ENCODE measurements around the gene TOPAZ1. TPM values are rescaled to one million over a fixed set of nuclear protein-coding genes. Genes with fewer than 3 reads are reported as not detected.

The TOPAZ1 gene
- total and polyA plus RNA-seq, 9 of the 15 experiments (the other 6 are each of a cell fraction or from before 2014, with no cell fraction given): 0.01 TPM; not detected in 8

DNA sequence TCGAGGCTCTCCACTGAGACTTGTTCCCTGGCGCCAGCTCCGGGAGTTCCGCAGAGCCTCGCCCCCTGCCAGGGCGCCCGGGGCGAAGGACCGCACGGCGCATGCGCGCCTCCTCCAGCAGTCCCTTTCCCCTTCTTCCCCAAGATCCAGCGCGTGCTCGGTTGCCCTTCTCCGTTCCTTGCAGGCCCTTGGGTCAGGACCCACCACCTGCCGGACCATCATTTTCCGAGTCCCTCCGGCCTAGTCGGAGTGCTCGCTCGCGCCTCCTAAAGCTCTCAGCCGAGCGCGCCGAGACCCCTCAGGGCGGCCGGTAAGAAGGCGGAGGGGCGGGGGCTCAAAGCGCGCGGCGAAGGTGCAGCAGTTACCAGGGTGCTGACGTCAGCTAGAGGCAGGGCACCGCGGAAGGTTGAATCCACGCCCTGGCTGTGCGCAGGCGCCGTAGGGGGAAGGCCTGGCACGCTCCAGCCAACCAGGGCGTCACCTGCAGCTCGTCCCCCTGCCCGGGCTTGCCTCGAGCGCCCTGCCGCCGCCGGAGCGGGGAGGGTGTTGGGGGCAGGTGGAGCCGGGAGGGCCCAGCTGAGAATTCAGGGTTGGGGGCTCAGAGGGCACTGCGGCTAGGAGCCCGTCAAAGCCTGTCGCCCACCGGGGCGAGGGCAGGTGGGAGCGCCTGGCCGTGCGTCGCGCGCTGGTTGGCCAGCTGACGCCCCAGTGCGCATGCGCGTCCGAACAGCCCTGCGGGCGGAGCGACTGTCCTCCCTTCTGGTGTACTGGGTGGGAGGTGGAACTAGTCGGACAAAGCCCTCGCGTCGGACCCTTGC lies 96.5 kb downstream of the TOPAZ1 start, which contains the start of gene TCAIM (continued):
- TF ChIP-seq FOXM1 (IDR thresholded peaks at IDR 0.05; ENCODE audit: low read depth): no peak
- TF ChIP-seq FOXM1 (CRISPR knock-in tag; IDR thresholded peaks at IDR 0.05; ENCODE audit: low read depth): peak; percentile 80; the same call in 1 of the 2 replicates
- TF ChIP-seq CTBP1 (IDR thresholded peaks at IDR 0.05; ENCODE audit: borderline replicate concordance): peak; percentile 98
- peak; percentile 58 for TF ChIP-seq PML (IDR thresholded peaks at IDR 0.05; ENCODE audit: low read length)
- TF ChIP-seq KDM2B (CRISPR knock-in tag; IDR thresholded peaks at IDR 0.05): no peak
- TF ChIP-seq SMAD3 (CRISPR knock-in tag; conservative IDR thresholded peaks at IDR 0.05): peak; percentile 73; the same call in 1 of the 2 replicates
- TF ChIP-seq POLR2AphosphoS5 (IDR thresholded peaks at IDR 0.05; ENCODE audit: control insufficient read depth, insufficient read depth, low read depth, low read length): peak; percentile 83
- peak; percentile 86 for TF ChIP-seq RNF2 (IDR thresholded peaks at IDR 0.05)
- no peak; the same call in 1 of the 2 replicates for TF ChIP-seq ETV1 (tag; conservative IDR thresholded peaks at IDR 0.05; ENCODE audit: low read depth)
- peak; percentile 82 for TF ChIP-seq NBN (IDR thresholded peaks at IDR 0.05; ENCODE audit: low read depth)
- TF ChIP-seq TRIM24 (IDR thresholded peaks at IDR 0.05): 0 out of 4 replicates have a peak, but pooled peaks of 1 of the 2 experiments have one; percentile 36
- TF ChIP-seq SMARCB1 (IDR thresholded peaks at IDR 0.05; ENCODE audit: insufficient read length, low read depth): peak; percentile 56
- TF ChIP-seq U2AF1 (optimal IDR thresholded peaks at IDR 0.05; ENCODE audit: low read depth, low read length): peak; percentile 42
- peak; percentile 18 to 91; a peak in 2 of 4 replicates for TF ChIP-seq TEAD1 (CRISPR knock-in tag; IDR thresholded peaks at IDR 0.05)
- TF ChIP-seq, protein P1, sequence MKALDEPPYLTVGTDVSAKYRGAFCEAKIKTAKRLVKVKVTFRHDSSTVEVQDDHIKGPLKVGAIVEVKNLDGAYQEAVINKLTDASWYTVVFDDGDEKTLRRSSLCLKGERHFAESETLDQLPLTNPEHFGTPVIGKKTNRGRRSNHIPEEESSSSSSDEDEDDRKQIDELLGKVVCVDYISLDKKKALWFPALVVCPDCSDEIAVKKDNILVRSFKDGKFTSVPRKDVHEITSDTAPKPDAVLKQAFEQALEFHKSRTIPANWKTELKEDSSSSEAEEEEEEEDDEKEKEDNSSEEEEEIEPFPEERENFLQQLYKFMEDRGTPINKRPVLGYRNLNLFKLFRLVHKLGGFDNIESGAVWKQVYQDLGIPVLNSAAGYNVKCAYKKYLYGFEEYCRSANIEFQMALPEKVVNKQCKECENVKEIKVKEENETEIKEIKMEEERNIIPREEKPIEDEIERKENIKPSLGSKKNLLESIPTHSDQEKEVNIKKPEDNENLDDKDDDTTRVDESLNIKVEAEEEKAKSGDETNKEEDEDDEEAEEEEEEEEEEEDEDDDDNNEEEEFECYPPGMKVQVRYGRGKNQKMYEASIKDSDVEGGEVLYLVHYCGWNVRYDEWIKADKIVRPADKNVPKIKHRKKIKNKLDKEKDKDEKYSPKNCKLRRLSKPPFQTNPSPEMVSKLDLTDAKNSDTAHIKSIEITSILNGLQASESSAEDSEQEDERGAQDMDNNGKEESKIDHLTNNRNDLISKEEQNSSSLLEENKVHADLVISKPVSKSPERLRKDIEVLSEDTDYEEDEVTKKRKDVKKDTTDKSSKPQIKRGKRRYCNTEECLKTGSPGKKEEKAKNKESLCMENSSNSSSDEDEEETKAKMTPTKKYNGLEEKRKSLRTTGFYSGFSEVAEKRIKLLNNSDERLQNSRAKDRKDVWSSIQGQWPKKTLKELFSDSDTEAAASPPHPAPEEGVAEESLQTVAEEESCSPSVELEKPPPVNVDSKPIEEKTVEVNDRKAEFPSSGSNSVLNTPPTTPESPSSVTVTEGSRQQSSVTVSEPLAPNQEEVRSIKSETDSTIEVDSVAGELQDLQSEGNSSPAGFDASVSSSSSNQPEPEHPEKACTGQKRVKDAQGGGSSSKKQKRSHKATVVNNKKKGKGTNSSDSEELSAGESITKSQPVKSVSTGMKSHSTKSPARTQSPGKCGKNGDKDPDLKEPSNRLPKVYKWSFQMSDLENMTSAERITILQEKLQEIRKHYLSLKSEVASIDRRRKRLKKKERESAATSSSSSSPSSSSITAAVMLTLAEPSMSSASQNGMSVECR (CRISPR knock-in tag; IDR thresholded peaks at IDR 0.05): peak; percentile 86; the same call in 1 of the 2 replicates
- TF ChIP-seq ZNF175 (CRISPR knock-in tag; IDR thresholded peaks at IDR 0.05; ENCODE audit: low read depth): peak; percentile 50; the same call in 1 of the 2 replicates
- TF ChIP-seq RBBP5 (IDR thresholded peaks at IDR 0.05; ENCODE audit: borderline replicate concordance, insufficient read depth, low read length, poor library complexity, severe bottlenecking): peak; percentile 95
- TF ChIP-seq HDAC2 (IDR thresholded peaks at IDR 0.05): peak; percentile 84; the same call in 1 of the 2 replicates
- TF ChIP-seq, protein P2, sequence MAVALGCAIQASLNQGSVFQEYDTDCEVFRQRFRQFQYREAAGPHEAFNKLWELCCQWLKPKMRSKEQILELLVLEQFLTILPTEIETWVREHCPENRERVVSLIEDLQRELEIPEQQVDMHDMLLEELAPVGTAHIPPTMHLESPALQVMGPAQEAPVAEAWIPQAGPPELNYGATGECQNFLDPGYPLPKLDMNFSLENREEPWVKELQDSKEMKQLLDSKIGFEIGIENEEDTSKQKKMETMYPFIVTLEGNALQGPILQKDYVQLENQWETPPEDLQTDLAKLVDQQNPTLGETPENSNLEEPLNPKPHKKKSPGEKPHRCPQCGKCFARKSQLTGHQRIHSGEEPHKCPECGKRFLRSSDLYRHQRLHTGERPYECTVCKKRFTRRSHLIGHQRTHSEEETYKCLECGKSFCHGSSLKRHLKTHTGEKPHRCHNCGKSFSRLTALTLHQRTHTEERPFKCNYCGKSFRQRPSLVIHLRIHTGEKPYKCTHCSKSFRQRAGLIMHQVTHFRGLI (CRISPR knock-in tag; IDR thresholded peaks at IDR 0.05): no peak; the same call in 1 of the 2 replicates
- TF ChIP-seq, protein P3, sequence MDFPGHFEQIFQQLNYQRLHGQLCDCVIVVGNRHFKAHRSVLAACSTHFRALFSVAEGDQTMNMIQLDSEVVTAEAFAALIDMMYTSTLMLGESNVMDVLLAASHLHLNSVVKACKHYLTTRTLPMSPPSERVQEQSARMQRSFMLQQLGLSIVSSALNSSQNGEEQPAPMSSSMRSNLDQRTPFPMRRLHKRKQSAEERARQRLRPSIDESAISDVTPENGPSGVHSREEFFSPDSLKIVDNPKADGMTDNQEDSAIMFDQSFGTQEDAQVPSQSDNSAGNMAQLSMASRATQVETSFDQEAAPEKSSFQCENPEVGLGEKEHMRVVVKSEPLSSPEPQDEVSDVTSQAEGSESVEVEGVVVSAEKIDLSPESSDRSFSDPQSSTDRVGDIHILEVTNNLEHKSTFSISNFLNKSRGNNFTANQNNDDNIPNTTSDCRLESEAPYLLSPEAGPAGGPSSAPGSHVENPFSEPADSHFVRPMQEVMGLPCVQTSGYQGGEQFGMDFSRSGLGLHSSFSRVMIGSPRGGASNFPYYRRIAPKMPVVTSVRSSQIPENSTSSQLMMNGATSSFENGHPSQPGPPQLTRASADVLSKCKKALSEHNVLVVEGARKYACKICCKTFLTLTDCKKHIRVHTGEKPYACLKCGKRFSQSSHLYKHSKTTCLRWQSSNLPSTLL (IDR thresholded peaks at IDR 0.05): no peak
- TF ChIP-seq RFX1 (IDR thresholded peaks at IDR 0.05): no peak

Measured in K562 (cell line).